ENCODE results near the gene EXOSC7.
A peak's percentile ranks its signal among the peaks of the same experiment; 100 is the strongest.
"Not testable (repeated sequence)": the region's sequence is repeated elsewhere in the genome, so short reads cannot be mapped to it uniquely, and the experiment has no call there.

The EXOSC7 gene

GRCh38 chr3:44962621-44963393 is 13.2 kb upstream of the EXOSC7 start:
- DNase-seq = no peak

GRCh38 chr3:44963571-44964325 is 12.3 kb upstream of the EXOSC7 start:
- no peak for DNase-seq

- no peak for DNase-seq
These were observed 10.9 kb upstream of the EXOSC7 start for GRCh38 chr3:44965165-44965564.

- DNase-seq = peak; percentile 74
These were observed 9.2 kb upstream of the EXOSC7 start for GRCh38 chr3:44966795-44967278.

- DNase-seq = peak; percentile 58
These were observed 7.6 kb upstream of the EXOSC7 start for GRCh38 chr3:44968447-44968858.

- peak; percentile 39 for DNase-seq
These were observed 6.8 kb upstream of the EXOSC7 start for GRCh38 chr3:44969154-44969827.

GRCh38 chr3:44969828-44970179 is 6.2 kb upstream of the EXOSC7 start:
- no peak for DNase-seq

GRCh38 chr3:44970926-44971490 is 5.0 kb upstream of the EXOSC7 start:
- DNase-seq = no peak

- DNase-seq = no peak
These were observed 1.6 kb upstream of the EXOSC7 start for GRCh38 chr3:44974416-44974815.

GRCh38 chr3:44981220-44981619 is 5.2 kb downstream of the EXOSC7 start:
- peak; percentile 30 for DNase-seq

GRCh38 chr3:44981751-44982150 is 5.7 kb downstream of the EXOSC7 start:
- peak; percentile 17 for DNase-seq

GRCh38 chr3:44982817-44983216 is 6.8 kb downstream of the EXOSC7 start:
- no peak for DNase-seq

GRCh38 chr3:44983484-44983941 is 7.5 kb downstream of the EXOSC7 start:
- no peak for DNase-seq

GRCh38 chr3:44984335-44984734 is 8.3 kb downstream of the EXOSC7 start:
- DNase-seq = no peak

- DNase-seq = not testable (repeated sequence)
These were observed 10.3 kb downstream of the EXOSC7 start for GRCh38 chr3:44986330-44986729.

GRCh38 chr3:44987332-44987731 is 11.3 kb downstream of the EXOSC7 start:
- no peak for DNase-seq

GRCh38 chr3:44988073-44988472 is 12.0 kb downstream of the EXOSC7 start:
- peak; percentile 65 for DNase-seq

GRCh38 chr3:44989141-44989540 is 13.1 kb downstream of the EXOSC7 start:
- no peak for DNase-seq

- DNase-seq = no peak
These were observed 13.8 kb downstream of the EXOSC7 start for GRCh38 chr3:44989636-44990373.

GRCh38 chr3:44991326-44991725 is 15.3 kb downstream of the EXOSC7 start:
- no peak for DNase-seq

- DNase-seq = peak; percentile 41
These were observed 16.8 kb downstream of the EXOSC7 start for GRCh38 chr3:44992555-44993470.

All from OCI-M1 (cell line).